SK-N-SH (cell line): Measurements from ENCODE around the gene NUP210L. TPM values are rescaled to one million over a fixed set of nuclear protein-coding genes. Genes with fewer than 3 reads are reported as not detected.

Experiments used
- CTCF ChIA-PET: fragments of 300-600, 350-600 bp; formaldehyde crosslinking; extraction: SDS; loops from one replicate; lab custom pipeline; 2021; lab: Yijun Ruan, JAX
- POLR2A ChIA-PET: fragments of 350-600 bp; sonication (Branson Sonifier 250); formaldehyde crosslinking; extraction: SDS; loops from one replicate; lab custom pipeline; 2020; ENCODE audit warnings: antibody characterized with exemption, inconsistent platforms; lab: Yijun Ruan, JAX
- DNase-seq: peaks from one replicate; pipeline ENCODE4 v3.0.0; 2012
- H2AFZ ChIP-seq: fragments of 200-600 bp; sonication (generic); 2 replicates; pipeline ENCODE4 v1.8.1; 2016; ENCODE audit warnings: antibody characterized with exemption, mild to moderate bottlenecking, low read depth
- H3F3A ChIP-seq: fragments of 200-600 bp; sonication (generic); replicated peaks from 2 replicates; pipeline ENCODE3; 2016; ENCODE audit warnings: antibody characterized with exemption, mild to moderate bottlenecking; ENCODE audit not compliant: insufficient read depth
- H3K27ac ChIP-seq, 2 experiments: fragments of 200-500 bp in 1 of 2; fragments of 200-600 bp in 1 of 2; sonication (Bioruptor generic) in 1 of 2; sonication (generic), shearing (Covaris generic) in 1 of 2; 2 replicates each; pipeline versions ENCODE4 v1.5.1 to v1.6.1; 2014 to 2016; ENCODE audit warnings: low read depth in 2 of 2, inconsistent platforms in 1 of 2, low read length in 1 of 2, mild to moderate bottlenecking in 1 of 2, mixed read lengths in 1 of 2
- H3K27me3 ChIP-seq: fragments of 200-600 bp; sonication (generic), shearing (Covaris generic); 2 replicates; pipeline ENCODE4 v1.6.1; 2016; ENCODE audit warnings: mixed run types; ENCODE audit not compliant: insufficient read depth
- H3K36me3 ChIP-seq, 2 experiments: fragments of 200-500 bp in 1 of 2; fragments of 200-600 bp in 1 of 2; sonication (Bioruptor generic) in 1 of 2; sonication (generic) in 1 of 2; replicated peaks in 1 of 2; 2 replicates each; pipeline versions ENCODE3 to v1.5.1; 2014 to 2016; ENCODE audit warnings: low read length in 1 of 2, mild to moderate bottlenecking in 1 of 2; ENCODE audit not compliant: insufficient read depth in 2 of 2, control insufficient read depth in 1 of 2
- H3K4me1 ChIP-seq, 2 experiments: fragments of 200-500 bp in 1 of 2; fragments of 200-600 bp in 1 of 2; sonication (Bioruptor generic) in 1 of 2; sonication (generic), shearing (Covaris generic) in 1 of 2; 2 replicates each; pipeline versions ENCODE4 v1.5.1 to v1.6.1; 2014 to 2016; ENCODE audit warnings: low read depth in 1 of 2, low read length in 1 of 2, mixed run types in 1 of 2; ENCODE audit not compliant: insufficient read depth in 2 of 2, control insufficient read depth in 1 of 2
- H3K4me2 ChIP-seq: fragments of 200-600 bp; sonication (generic), shearing (Covaris generic); 2 replicates; pipeline ENCODE4 v1.6.1; 2017; ENCODE audit warnings: mixed run types
- H3K4me3 ChIP-seq, 2 experiments: fragments of 200-500 bp in 1 of 2; fragments of 200-600 bp in 1 of 2; sonication (Bioruptor generic) in 1 of 2; sonication (generic), shearing (Covaris generic) in 1 of 2; 2 replicates each; pipeline versions ENCODE4 v1.5.1 to v1.8.1; 2014 to 2016; ENCODE audit warnings: low read depth in 2 of 2, inconsistent platforms in 1 of 2, low read length in 1 of 2, mild to moderate bottlenecking in 1 of 2, mixed read lengths in 1 of 2, moderate library complexity in 1 of 2
- H3K79me2 ChIP-seq: fragments of 200-600 bp; sonication (generic); 2 replicates; pipeline ENCODE4 v1.8.1; 2017; ENCODE audit warnings: mild to moderate bottlenecking; ENCODE audit not compliant: insufficient read depth
- H3K9ac ChIP-seq: fragments of 200-600 bp; sonication (generic); 2 replicates; pipeline ENCODE4 v1.6.1; 2017; ENCODE audit warnings: mixed run types
- H3K9me2 ChIP-seq: fragments of 200-600 bp; sonication (generic); 2 replicates; pipeline ENCODE4 v1.6.1; 2017; ENCODE audit warnings: mixed run types
- H3K9me3 ChIP-seq: fragments of 200-600 bp; sonication (generic); 2 replicates; pipeline ENCODE4 v1.6.1; 2017; ENCODE audit warnings: mixed run types, mild to moderate bottlenecking, moderate library complexity
- H4K20me1 ChIP-seq: fragments of 200-600 bp; sonication (generic); 2 replicates; pipeline ENCODE4 v1.6.1; 2017; ENCODE audit warnings: mild to moderate bottlenecking, mixed run types; ENCODE audit not compliant: insufficient read depth
- CTCF ChIP-seq: fragments of 200-600 bp; sonication (generic); IDR thresholded peaks from 2 replicates; pipeline ENCODE4 v1.6.1; 2017; ENCODE audit warnings: antibody characterized with exemption, mild to moderate bottlenecking, moderate library complexity
- ELF1 ChIP-seq: IDR thresholded peaks from 2 replicates; pipeline ENCODE4 v1.4.0; 2012
- FOSL2 ChIP-seq: IDR thresholded peaks from 2 replicates; pipeline ENCODE4 v1.4.0; 2012; ENCODE audit warnings: low read depth, mild to moderate bottlenecking, moderate library complexity, borderline replicate concordance
- GABPA ChIP-seq: IDR thresholded peaks from 2 replicates; pipeline ENCODE4 v1.4.0; 2012; ENCODE audit warnings: low read depth, mild to moderate bottlenecking
- GATA2 ChIP-seq: sonication (generic); formaldehyde crosslinking; IDR thresholded peaks from 2 replicates; pipeline ENCODE4 v1.5.0; 2020; ENCODE audit warnings: mild to moderate bottlenecking, missing genetic modification reagents
- JUND ChIP-seq: IDR thresholded peaks from 2 replicates; pipeline ENCODE4 v1.4.0; 2012
- MEF2A ChIP-seq: IDR thresholded peaks from 2 replicates; pipeline ENCODE4 v1.4.0; 2012; ENCODE audit warnings: low read depth, borderline replicate concordance
- MXI1 ChIP-seq: IDR thresholded peaks from 2 replicates; pipeline ENCODE4 v1.6.1; 2012; ENCODE audit warnings: mild to moderate bottlenecking, low read depth, low read length, improper control_type of control experiment
- POLR2AphosphoS5 ChIP-seq: IDR thresholded peaks from 2 replicates; pipeline ENCODE4 v1.6.1; 2012; ENCODE audit warnings: low read depth, low read length
- SIN3A ChIP-seq: IDR thresholded peaks from 2 replicates; pipeline ENCODE4 v1.6.1; 2012; ENCODE audit warnings: low read depth, mild to moderate bottlenecking, low read length, moderate library complexity, borderline replicate concordance
- TAF1 ChIP-seq: IDR thresholded peaks from 2 replicates; pipeline ENCODE4 v1.6.1; 2012; ENCODE audit warnings: low read depth, mild to moderate bottlenecking, low read length, moderate library complexity, borderline replicate concordance
- USF1 ChIP-seq: IDR thresholded peaks from 2 replicates; pipeline ENCODE4 v1.4.0; 2012; ENCODE audit warnings: low read depth, borderline replicate concordance
- whole genome bisulfite sequencing: methylation state at CpG from one replicate; pipeline ENCODE4 v1.1.6; 2017; ENCODE audit warnings: low lambda C conversion rate; 5-methylcytosine and 5-hydroxymethylcytosine counted together
- polyA plus RNA-seq, 3 experiments: library from polyadenylated mRNA; depleted of rRNA; stranded (reverse); fragments of >200 nt; gene quantifications; 2 replicates each; pipeline ENCODE4 v1.2.3, GENCODE V29; 2012

NUP210L gene
- polyA plus RNA-seq, 1 of the 3 experiments (the other 2 are of a cell fraction) = not detected

- Histone ChIP-seq H3K4me3 (peak overlapping the region; percentile 85 to 91), H3K79me2 (peaks cover 30% of the 10 kb centered on the region), H3K27ac (peak overlapping the region; percentile 60 to 89), H3K36me3 (peaks cover 16 to 50% of the 10 kb centered on the region in 2 experiments), H3K9me2 (no peaks in the 10 kb centered on the region), H3K4me1 (peaks cover 3 to 17% of the 10 kb centered on the region in 2 experiments; a peak in 2 of 4 replicates)
- TF ChIP-seq GABPA = peak; percentile 57
- peak; percentile 75 for TF ChIP-seq USF1
- peak; percentile 79 for TF ChIP-seq MXI1
- 0 out of 2 replicates have a peak, but pooled peaks have one; percentile 31 for TF ChIP-seq SIN3A
- TF ChIP-seq POLR2AphosphoS5 = no peak
- TF ChIP-seq, all 33 proteins: peak for 4
- under 1% methylated on average over 37 of the region's 95 CpGs for WGBS
- Histone ChIP-seq H4K20me1 (no peaks in the 10 kb centered on the region), H2AFZ (peak overlapping the region; percentile 44; the same call in 1 of the 2 replicates), H3K9ac (peak overlapping the region; percentile 80), H3K4me2 (peak overlapping the region; percentile 95), H3K9me3 (no peaks in the 10 kb centered on the region), H3F3A (peaks cover 8% of the 10 kb centered on the region), H3K27me3 (no peaks in the 10 kb centered on the region)
- POLR2A ChIA-PET = interaction anchor here (0.6 to 1.9 kb wide), 9 partner anchors 9 to 68 kb away, joined by 3 to 9 read pairs (median 4); partner anchors contain the start of genes CREB3L4, CRTC2, RPS27 and SLC39A1
- DNase-seq = peak; percentile 88
- CTCF ChIA-PET = interaction anchor here (0.7 to 5.1 kb wide), 43 partner anchors 8 to 203 kb away, joined by 3 to 51 read pairs (median 4); partner anchors contain the start of genes CREB3L4, CRTC2, GATAD2B and JTB
Measured at GRCh38 chr1:153945795-153946621, 208.9 kb downstream of the NUP210L start.

GRCh38 chr1:153945131-153945794 is 209.6 kb downstream of the NUP210L start:
- ChIA-PET CTCF (interaction anchor here (0.7 to 5.1 kb wide), 24 partner anchors 11 to 151 kb away, joined by 3 to 51 read pairs (median 7); partner anchors contain the start of genes CREB3L4, CRTC2, GATAD2B and JTB), POLR2A (interaction anchor here (0.6 to 1.9 kb wide), 3 partner anchors 45 to 67 kb away, joined by 3 to 9 read pairs (median 3); partner anchors contain the start of gene RPS27)
- Histone ChIP-seq H3K4me1 (peaks cover 3 to 17% of the 10 kb centered on the region in 2 experiments; a peak in 2 of 4 replicates), H3K9me3 (no peaks in the 10 kb centered on the region), H3K9me2 (no peaks in the 10 kb centered on the region), H3K27me3 (no peaks in the 10 kb centered on the region), H3K79me2 (peaks cover 30% of the 10 kb centered on the region), H3K4me3 (peak overlapping the region; percentile 85 to 91), H3K27ac (peak overlapping the region; percentile 60 to 89), H3F3A (peaks cover 7% of the 10 kb centered on the region), H3K36me3 (peaks cover 10 to 50% of the 10 kb centered on the region in 2 experiments), H2AFZ (peak overlapping the region; percentile 44), H4K20me1 (no peaks in the 10 kb centered on the region), H3K9ac (peak overlapping the region; percentile 80), H3K4me2 (peak overlapping the region; percentile 95)
- 63% methylated on average over 9 of the region's 12 CpGs for WGBS
- DNase-seq = peak; percentile 49
- TF ChIP-seq MXI1 (no peak), SIN3A (no peak), CTCF (no peak), FOSL2 (no peak), JUND (no peak), ELF1 (no peak), TAF1 (no peak), MEF2A (no peak), GATA2 (CRISPR knock-in tag) (no peak)
